ENCODE measurements around the gene CHTF18.

DNA sequence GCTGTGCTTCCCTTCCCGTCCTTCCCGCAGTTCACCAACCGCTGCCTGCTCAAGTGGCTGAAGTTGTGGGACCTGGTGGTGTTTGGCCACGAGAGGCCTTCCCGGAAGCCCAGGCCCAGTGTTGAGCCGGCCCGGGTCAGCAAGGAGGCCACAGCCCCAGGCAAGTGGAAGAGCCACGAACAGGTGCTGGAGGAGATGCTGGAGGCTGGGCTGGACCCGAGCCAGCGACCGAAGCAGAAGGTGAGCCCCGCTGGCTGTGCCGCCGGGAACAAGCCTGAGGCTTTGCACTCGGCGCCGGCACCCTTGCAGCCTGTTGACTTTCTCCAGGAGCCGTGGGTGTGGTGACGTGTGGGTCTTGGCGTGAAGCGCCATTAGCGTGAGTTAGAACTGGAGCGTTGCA, 2.7 kb downstream of the CHTF18 start:
- TF ChIP-seq GATAD2B (IDR thresholded peaks at IDR 0.05; ENCODE audit: borderline replicate concordance) (no peak), ILF3 (IDR thresholded peaks at IDR 0.05; ENCODE audit: borderline replicate concordance) (no peak), CBX3 (IDR thresholded peaks at IDR 0.05; ENCODE audit: borderline replicate concordance in 1 of 2, low read length in 2 of 2) (no peak), TARDBP (IDR thresholded peaks at IDR 0.05) (no peak)
